Measurements from ENCODE around the gene PGM2.
"Not testable (repeated sequence)": the region's sequence is repeated elsewhere in the genome, so short reads cannot be mapped to it uniquely, and the experiment has no call there.

Gene PGM2

GRCh38 chr4:37818752-37819151 lies 7.7 kb upstream of the PGM2 start:
- no peak for DNase-seq (ENCODE audit: low read depth in 3 of 3)

GRCh38 chr4:37820458-37820857 lies 6.0 kb upstream of the PGM2 start:
- not testable (repeated sequence) for DNase-seq (ENCODE audit: low read depth in 3 of 3)

GRCh38 chr4:37821953-37822605 lies 4.4 kb upstream of the PGM2 start:
- no peak for DNase-seq (ENCODE audit: low read depth in 3 of 3)

- DNase-seq (ENCODE audit: low read depth in 3 of 3), result not testable (repeated sequence)
These were observed 985 bp upstream of the PGM2 start for GRCh38 chr4:37825501-37825900.

GRCh38 chr4:37825968-37826294 lies 555 bp upstream of the PGM2 start:
- DNase-seq (ENCODE audit: low read depth in 3 of 3), result no peak

- DNase-seq (ENCODE audit: low read depth in 3 of 3), result no peak
These were observed 672 bp downstream of the PGM2 start for GRCh38 chr4:37827030-37827685.

- DNase-seq (ENCODE audit: low read depth in 3 of 3), result no peak
These were observed 1.4 kb downstream of the PGM2 start for GRCh38 chr4:37827802-37828321.

- DNase-seq (ENCODE audit: low read depth in 3 of 3), result no peak
These were observed 2.4 kb downstream of the PGM2 start for GRCh38 chr4:37828843-37829242.

GRCh38 chr4:37830640-37831039 lies 4.2 kb downstream of the PGM2 start:
- DNase-seq (ENCODE audit: low read depth in 3 of 3), result no peak

- no peak for DNase-seq (ENCODE audit: low read depth in 3 of 3)
These were observed 8.5 kb downstream of the PGM2 start for GRCh38 chr4:37835031-37835430.

GRCh38 chr4:37835806-37836205 lies 9.3 kb downstream of the PGM2 start:
- no peak for DNase-seq (ENCODE audit: low read depth in 3 of 3)

GRCh38 chr4:37836274-37836673 lies 9.8 kb downstream of the PGM2 start:
- no peak for DNase-seq (ENCODE audit: low read depth in 3 of 3)

- no peak for DNase-seq (ENCODE audit: low read depth in 3 of 3)
These were observed 10.5 kb downstream of the PGM2 start for GRCh38 chr4:37836838-37837440.

- no peak for DNase-seq (ENCODE audit: low read depth in 3 of 3)
These were observed 11.0 kb downstream of the PGM2 start for GRCh38 chr4:37837446-37837845.

- DNase-seq (ENCODE audit: low read depth in 3 of 3), result no peak
These were observed 12.9 kb downstream of the PGM2 start for GRCh38 chr4:37839426-37839825.

GRCh38 chr4:37844204-37844603 lies 17.7 kb downstream of the PGM2 start:
- DNase-seq (ENCODE audit: low read depth in 3 of 3), result no peak

GRCh38 chr4:37845201-37845600 lies 18.7 kb downstream of the PGM2 start:
- DNase-seq (ENCODE audit: low read depth in 3 of 3), result no peak

- no peak for DNase-seq (ENCODE audit: low read depth in 3 of 3)
These were observed 20.9 kb downstream of the PGM2 start for GRCh38 chr4:37847311-37847884.

GRCh38 chr4:37852376-37852775 lies 25.9 kb downstream of the PGM2 start:
- DNase-seq (ENCODE audit: low read depth in 3 of 3), result no peak

- no peak for DNase-seq (ENCODE audit: low read depth in 3 of 3)
These were observed 31.6 kb downstream of the PGM2 start for GRCh38 chr4:37858112-37858511.

GRCh38 chr4:37858872-37859271 lies 32.4 kb downstream of the PGM2 start:
- DNase-seq (ENCODE audit: low read depth in 3 of 3), result no peak

GRCh38 chr4:37860266-37860665 lies 33.8 kb downstream of the PGM2 start:
- no peak for DNase-seq (ENCODE audit: low read depth in 3 of 3)

GRCh38 chr4:37862961-37863360 lies 36.5 kb downstream of the PGM2 start:
- no peak for DNase-seq (ENCODE audit: low read depth in 3 of 3)
